Measurements from ENCODE around the gene SLMAP.

The SLMAP gene

DNA sequence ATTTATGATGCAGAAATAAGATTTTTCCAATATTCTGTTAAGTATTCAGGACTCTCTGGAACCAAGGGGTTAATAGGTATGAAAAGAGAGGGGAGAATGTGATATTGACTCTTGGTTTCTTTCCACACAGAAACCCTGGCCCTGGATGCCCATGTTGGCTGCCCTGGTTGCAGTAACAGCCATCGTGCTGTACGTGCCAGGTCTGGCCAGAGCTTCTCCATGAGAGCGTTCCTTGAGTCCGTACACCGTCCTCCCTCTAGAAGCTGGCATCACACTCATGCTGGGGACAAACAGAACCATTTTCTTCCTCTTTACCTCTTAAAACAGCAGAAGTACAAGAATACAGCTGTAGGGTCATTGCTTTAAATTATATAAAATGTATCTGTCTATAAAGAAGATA is 171.1 kb downstream of the SLMAP start:
- Histone ChIP-seq H3K4me2 (ENCODE audit: low read length) (no peak overlapping the region), H2BK5ac (ENCODE audit: low read depth, low read length, poor library complexity) (no peak overlapping the region), H3K18ac (ENCODE audit: low read length) (no peak overlapping the region), H2BK120ac (ENCODE audit: insufficient read depth, low read length, poor library complexity) (no peak overlapping the region), H2AK5ac (ENCODE audit: low read length) (no peak overlapping the region), H3K9ac (ENCODE audit: low read length) (no peak overlapping the region), H3K4me3 (ENCODE audit: low read depth, low read length) (no peak overlapping the region), H3K36me3 (ENCODE audit: control insufficient read depth in 1 of 2, insufficient read depth in 2 of 2, low read length in 2 of 2) (peaks cover 0 to 6% of the 10 kb centered on the region in 2 experiments), H3K27me3 (ENCODE audit: insufficient read depth, low read length) (no peaks in the 10 kb centered on the region), H3K79me1 (ENCODE audit: low read length) (no peaks in the 10 kb centered on the region), H3K79me2 (ENCODE audit: control insufficient read depth, insufficient read depth, low read length, poor library complexity) (no peaks in the 10 kb centered on the region), H3K14ac (ENCODE audit: low read length) (no peak overlapping the region), H2BK12ac (ENCODE audit: low read length) (no peak overlapping the region), H2AFZ (ENCODE audit: insufficient read depth, low read length, poor library complexity) (no peak overlapping the region), H4K8ac (ENCODE audit: low read depth, low read length) (no peak overlapping the region), H3K23ac (ENCODE audit: low read length) (no peak overlapping the region), H4K91ac (ENCODE audit: low read depth, low read length) (no peak overlapping the region), H4K12ac (ENCODE audit: low read depth, low read length) (no peak overlapping the region), H3K9me3 (ENCODE audit: insufficient read depth, low read depth, low read length) (no peaks in the 10 kb centered on the region), H3K4ac (ENCODE audit: low read depth, low read length) (no peak overlapping the region), H3K4me1 (ENCODE audit: control insufficient read depth in 1 of 2, insufficient read depth in 2 of 2, low read length in 2 of 2) (peaks cover 0 to 2% of the 10 kb centered on the region in 2 experiments), H3K27ac (ENCODE audit: low read depth, low read length) (no peak overlapping the region)
- WGBS (ENCODE audit: extremely low coverage, insufficient coverage, insufficient read length), result no CpG with 5 or more reads among the region's 5 CpGs
- no peak for DNase-seq

DNA sequence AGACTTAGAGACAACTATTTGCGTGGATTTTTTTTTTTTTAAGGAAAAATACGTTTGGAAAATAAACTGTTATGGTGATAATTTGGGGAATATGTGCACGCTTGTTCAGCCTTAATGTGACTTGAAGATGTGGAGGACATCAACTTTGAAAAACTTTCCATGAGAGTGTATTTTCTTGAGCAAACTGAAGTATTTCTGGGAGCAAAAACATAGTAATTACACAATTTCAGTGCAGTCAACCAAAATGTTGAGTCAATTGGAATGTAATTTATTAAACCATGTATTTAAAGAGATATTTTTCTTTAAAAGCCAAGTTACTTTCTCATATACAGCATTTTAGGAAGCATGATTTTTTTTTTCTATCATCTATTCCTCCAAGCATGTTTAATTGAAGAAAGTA is 171.8 kb downstream of the SLMAP start:
- Histone ChIP-seq H3K14ac (ENCODE audit: low read length) (no peak overlapping the region), H4K91ac (ENCODE audit: low read depth, low read length) (no peak overlapping the region), H3K4me1 (ENCODE audit: control insufficient read depth in 1 of 2, insufficient read depth in 2 of 2, low read length in 2 of 2) (peaks cover 0 to 2% of the 10 kb centered on the region in 2 experiments), H3K9me3 (ENCODE audit: insufficient read depth, low read depth, low read length) (no peaks in the 10 kb centered on the region), H3K9ac (ENCODE audit: low read length) (no peak overlapping the region), H2BK120ac (ENCODE audit: insufficient read depth, low read length, poor library complexity) (no peak overlapping the region), H3K4me2 (ENCODE audit: low read length) (no peak overlapping the region), H3K4ac (ENCODE audit: low read depth, low read length) (no peak overlapping the region), H2BK12ac (ENCODE audit: low read length) (no peak overlapping the region), H2AK5ac (ENCODE audit: low read length) (no peak overlapping the region), H3K18ac (ENCODE audit: low read length) (no peak overlapping the region), H3K79me2 (ENCODE audit: control insufficient read depth, insufficient read depth, low read length, poor library complexity) (no peaks in the 10 kb centered on the region), H3K27me3 (ENCODE audit: insufficient read depth, low read length) (no peaks in the 10 kb centered on the region), H3K4me3 (ENCODE audit: low read depth, low read length) (no peak overlapping the region), H3K79me1 (ENCODE audit: low read length) (no peaks in the 10 kb centered on the region), H2AFZ (ENCODE audit: insufficient read depth, low read length, poor library complexity) (no peak overlapping the region), H3K23ac (ENCODE audit: low read length) (no peak overlapping the region), H4K8ac (ENCODE audit: low read depth, low read length) (no peak overlapping the region), H2BK5ac (ENCODE audit: low read depth, low read length, poor library complexity) (no peak overlapping the region), H3K27ac (ENCODE audit: low read depth, low read length) (no peak overlapping the region), H4K12ac (ENCODE audit: low read depth, low read length) (no peak overlapping the region), H3K36me3 (ENCODE audit: control insufficient read depth in 1 of 2, insufficient read depth in 2 of 2, low read length in 2 of 2) (peaks cover 0 to 6% of the 10 kb centered on the region in 2 experiments)
- DNase-seq, result no peak
- 100% methylated on average over 2 of the region's 3 CpGs for WGBS (ENCODE audit: extremely low coverage, insufficient coverage, insufficient read length)

GRCh38 chr3:57928511-57928910 is 172.4 kb downstream of the SLMAP start:
- Histone ChIP-seq H3K4me2 (ENCODE audit: low read length) (no peak overlapping the region), H2AK5ac (ENCODE audit: low read length) (no peak overlapping the region), H2BK5ac (ENCODE audit: low read depth, low read length, poor library complexity) (no peak overlapping the region), H2BK120ac (ENCODE audit: insufficient read depth, low read length, poor library complexity) (no peak overlapping the region), H4K8ac (ENCODE audit: low read depth, low read length) (no peak overlapping the region), H3K27ac (ENCODE audit: low read depth, low read length) (no peak overlapping the region), H2BK12ac (ENCODE audit: low read length) (no peak overlapping the region), H3K27me3 (ENCODE audit: insufficient read depth, low read length) (no peaks in the 10 kb centered on the region), H3K79me1 (ENCODE audit: low read length) (no peaks in the 10 kb centered on the region), H4K12ac (ENCODE audit: low read depth, low read length) (no peak overlapping the region), H3K79me2 (ENCODE audit: control insufficient read depth, insufficient read depth, low read length, poor library complexity) (no peaks in the 10 kb centered on the region), H3K18ac (ENCODE audit: low read length) (no peak overlapping the region), H3K36me3 (ENCODE audit: control insufficient read depth in 1 of 2, insufficient read depth in 2 of 2, low read length in 2 of 2) (peaks cover 0 to 5% of the 10 kb centered on the region in 2 experiments), H3K4me3 (ENCODE audit: low read depth, low read length) (no peak overlapping the region), H3K23ac (ENCODE audit: low read length) (no peak overlapping the region), H4K91ac (ENCODE audit: low read depth, low read length) (no peak overlapping the region), H3K14ac (ENCODE audit: low read length) (no peak overlapping the region), H3K9ac (ENCODE audit: low read length) (no peak overlapping the region), H3K4me1 (ENCODE audit: control insufficient read depth in 1 of 2, insufficient read depth in 2 of 2, low read length in 2 of 2) (peaks cover 0 to 2% of the 10 kb centered on the region in 2 experiments), H3K9me3 (ENCODE audit: insufficient read depth, low read depth, low read length) (no peaks in the 10 kb centered on the region), H2AFZ (ENCODE audit: insufficient read depth, low read length, poor library complexity) (no peak overlapping the region), H3K4ac (ENCODE audit: low read depth, low read length) (no peak overlapping the region)
- no peak for DNase-seq
- no CpG with 5 or more reads among the region's 2 CpGs for WGBS (ENCODE audit: extremely low coverage, insufficient coverage, insufficient read length)

GRCh38 chr3:57929988-57930387 is 173.9 kb downstream of the SLMAP start:
- H3K4me3 ChIP-seq (ENCODE audit: low read depth, low read length), result no peak overlapping the region

More at GRCh38 chr3:57929988-57930387, 173.9 kb downstream of the SLMAP start:
- Histone ChIP-seq H2BK120ac (ENCODE audit: insufficient read depth, low read length, poor library complexity) (no peak overlapping the region), H3K36me3 (ENCODE audit: control insufficient read depth in 1 of 2, insufficient read depth in 2 of 2, low read length in 2 of 2) (peaks cover 0 to 4% of the 10 kb centered on the region in 2 experiments), H3K18ac (ENCODE audit: low read length) (no peak overlapping the region), H2BK5ac (ENCODE audit: low read depth, low read length, poor library complexity) (no peak overlapping the region), H3K27ac (ENCODE audit: low read depth, low read length) (no peak overlapping the region), H2AK5ac (ENCODE audit: low read length) (no peak overlapping the region), H4K91ac (ENCODE audit: low read depth, low read length) (no peak overlapping the region), H3K9me3 (ENCODE audit: insufficient read depth, low read depth, low read length) (no peaks in the 10 kb centered on the region), H3K4me2 (ENCODE audit: low read length) (no peak overlapping the region), H4K8ac (ENCODE audit: low read depth, low read length) (no peak overlapping the region), H2BK12ac (ENCODE audit: low read length) (no peak overlapping the region), H3K79me2 (ENCODE audit: control insufficient read depth, insufficient read depth, low read length, poor library complexity) (no peaks in the 10 kb centered on the region), H3K14ac (ENCODE audit: low read length) (no peak overlapping the region), H3K23ac (ENCODE audit: low read length) (no peak overlapping the region), H3K9ac (ENCODE audit: low read length) (no peak overlapping the region), H2AFZ (ENCODE audit: insufficient read depth, low read length, poor library complexity) (no peak overlapping the region), H3K79me1 (ENCODE audit: low read length) (no peaks in the 10 kb centered on the region), H3K4me1 (ENCODE audit: control insufficient read depth in 1 of 2, insufficient read depth in 2 of 2, low read length in 2 of 2) (no peaks in the 10 kb centered on the region), H3K4ac (ENCODE audit: low read depth, low read length) (no peak overlapping the region), H4K12ac (ENCODE audit: low read depth, low read length) (no peak overlapping the region), H3K27me3 (ENCODE audit: insufficient read depth, low read length) (no peaks in the 10 kb centered on the region)
- WGBS (ENCODE audit: extremely low coverage, insufficient coverage, insufficient read length), result no CpG with 5 or more reads among the region's 2 CpGs
- no peak for DNase-seq
